ENCODE data around the gene ZFP42. TPM values are rescaled to one million over a fixed set of nuclear protein-coding genes. Genes with fewer than 3 reads are reported as not detected.
A peak's percentile ranks its signal among the peaks of the same experiment; 100 is the strongest.
"Not testable (repeated sequence)": the region's sequence is repeated elsewhere in the genome, so short reads cannot be mapped to it uniquely, and the experiment has no call there.

ZFP42 gene
- total RNA-seq, 1 donor from 2014 or later: 9.1 TPM

DNA sequence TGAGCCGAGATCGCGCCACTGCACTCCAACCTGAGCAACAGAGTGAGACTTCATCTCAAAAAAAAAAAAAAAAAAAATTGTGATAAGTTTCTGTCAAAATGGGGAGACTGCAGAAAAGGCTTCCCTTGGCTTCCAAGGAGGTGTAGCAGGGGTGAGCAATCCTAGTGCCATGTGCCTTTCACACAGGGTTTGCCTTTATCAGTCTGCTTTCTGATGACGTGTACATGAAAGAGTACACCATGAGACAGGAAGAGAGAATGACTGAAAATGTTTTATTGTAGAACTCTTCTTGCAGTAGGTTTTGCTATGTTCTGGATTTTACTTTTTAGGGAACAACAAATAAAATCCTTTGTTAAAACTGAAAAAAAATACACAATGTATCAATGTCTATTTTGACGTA lies 23.4 kb upstream of the ZFP42 start:
- Histone ChIP-seq H3K27me3 (ENCODE audit: control insufficient read depth, insufficient read depth, low read length) (no peaks in the 10 kb centered on the region), H3K36me3 (ENCODE audit: control insufficient read depth, insufficient read depth, low read length) (no peaks in the 10 kb centered on the region), H3K4me3 (ENCODE audit: low read depth, low read length) (no peak overlapping the region)
- no peak for DNase-seq (ENCODE audit: low read depth)
- TF ChIP-seq, protein P1, sequence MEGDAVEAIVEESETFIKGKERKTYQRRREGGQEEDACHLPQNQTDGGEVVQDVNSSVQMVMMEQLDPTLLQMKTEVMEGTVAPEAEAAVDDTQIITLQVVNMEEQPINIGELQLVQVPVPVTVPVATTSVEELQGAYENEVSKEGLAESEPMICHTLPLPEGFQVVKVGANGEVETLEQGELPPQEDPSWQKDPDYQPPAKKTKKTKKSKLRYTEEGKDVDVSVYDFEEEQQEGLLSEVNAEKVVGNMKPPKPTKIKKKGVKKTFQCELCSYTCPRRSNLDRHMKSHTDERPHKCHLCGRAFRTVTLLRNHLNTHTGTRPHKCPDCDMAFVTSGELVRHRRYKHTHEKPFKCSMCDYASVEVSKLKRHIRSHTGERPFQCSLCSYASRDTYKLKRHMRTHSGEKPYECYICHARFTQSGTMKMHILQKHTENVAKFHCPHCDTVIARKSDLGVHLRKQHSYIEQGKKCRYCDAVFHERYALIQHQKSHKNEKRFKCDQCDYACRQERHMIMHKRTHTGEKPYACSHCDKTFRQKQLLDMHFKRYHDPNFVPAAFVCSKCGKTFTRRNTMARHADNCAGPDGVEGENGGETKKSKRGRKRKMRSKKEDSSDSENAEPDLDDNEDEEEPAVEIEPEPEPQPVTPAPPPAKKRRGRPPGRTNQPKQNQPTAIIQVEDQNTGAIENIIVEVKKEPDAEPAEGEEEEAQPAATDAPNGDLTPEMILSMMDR (IDR thresholded peaks at IDR 0.05; ENCODE audit: insufficient read depth, low read length, poor library complexity, severe bottlenecking): no peak

DNA sequence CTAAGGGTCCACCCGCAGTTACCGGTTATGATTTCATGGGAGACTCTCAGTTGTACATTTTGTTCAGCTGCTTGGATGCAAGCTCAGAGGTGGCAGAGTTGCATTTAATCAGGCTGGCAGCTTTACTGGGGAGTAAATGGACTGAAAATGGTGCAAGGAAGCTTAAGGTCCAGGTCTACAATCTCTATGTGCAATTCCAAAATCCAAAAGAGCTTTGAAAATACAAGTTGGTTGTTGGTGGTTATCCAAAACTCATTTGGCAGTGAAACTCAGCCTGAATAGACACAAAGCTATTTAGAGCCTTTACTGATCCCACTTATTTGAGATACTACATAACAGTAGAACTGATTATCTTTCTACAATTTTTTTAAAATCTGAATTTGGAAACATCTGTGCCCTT lies 11.8 kb upstream of the ZFP42 start:
- Histone ChIP-seq H3K27me3 (ENCODE audit: control insufficient read depth, insufficient read depth, low read length) (no peaks in the 10 kb centered on the region), H3K36me3 (ENCODE audit: control insufficient read depth, insufficient read depth, low read length) (no peaks in the 10 kb centered on the region), H3K4me3 (ENCODE audit: low read depth, low read length) (no peak overlapping the region)
- TF ChIP-seq, protein P1 (IDR thresholded peaks at IDR 0.05; ENCODE audit: insufficient read depth, low read length, poor library complexity, severe bottlenecking): no peak
- DNase-seq (ENCODE audit: low read depth): no peak

DNA sequence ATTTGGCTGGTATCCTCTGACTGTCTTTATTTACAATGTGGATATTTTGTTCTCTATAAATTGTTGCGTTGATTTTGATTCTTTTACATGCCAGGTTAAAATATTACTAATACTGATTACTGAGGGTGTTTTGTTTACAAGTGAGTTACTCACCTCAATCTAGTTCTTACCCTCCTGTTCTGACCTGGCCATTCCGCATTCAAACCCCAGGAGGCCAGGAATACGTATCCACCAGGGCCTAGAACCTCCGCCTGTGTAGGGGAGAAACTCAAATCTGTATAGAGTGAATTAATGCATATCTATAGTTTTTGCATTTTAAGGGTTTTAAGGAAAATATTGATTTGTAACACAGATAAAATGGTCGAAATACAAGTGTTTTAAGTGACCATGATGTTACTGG lies 2.6 kb upstream of the ZFP42 start:
- TF ChIP-seq, protein P1 (IDR thresholded peaks at IDR 0.05; ENCODE audit: insufficient read depth, low read length, poor library complexity, severe bottlenecking): no peak
- H3K27me3 ChIP-seq (ENCODE audit: control insufficient read depth, insufficient read depth, low read length): no peaks in the 10 kb centered on the region
- no peak overlapping the region for H3K4me3 ChIP-seq (ENCODE audit: low read depth, low read length)
- H3K36me3 ChIP-seq (ENCODE audit: control insufficient read depth, insufficient read depth, low read length): no peaks in the 10 kb centered on the region
- DNase-seq (ENCODE audit: low read depth): no peak

DNA sequence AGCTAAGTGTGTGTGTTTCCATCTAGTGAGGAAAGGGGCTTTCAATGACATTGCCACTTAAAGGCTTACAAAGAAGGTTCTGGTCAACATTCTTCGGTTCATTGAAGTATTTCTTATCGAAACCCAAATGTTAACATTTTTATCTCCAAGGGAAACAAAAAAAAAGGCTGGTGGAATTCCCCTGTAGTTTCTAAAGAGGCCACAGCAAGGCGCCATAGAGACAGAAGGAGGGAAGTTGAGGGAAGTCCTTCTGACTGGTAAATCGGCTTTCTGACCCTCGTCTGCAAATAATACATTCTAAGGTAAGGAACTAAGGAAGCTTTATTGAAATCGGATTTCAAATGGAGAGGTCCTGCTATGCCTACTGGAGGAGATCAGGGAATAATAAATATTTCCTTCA lies 1.7 kb upstream of the ZFP42 start:
- TF ChIP-seq, protein P1 (IDR thresholded peaks at IDR 0.05; ENCODE audit: insufficient read depth, low read length, poor library complexity, severe bottlenecking): peak; percentile 42
- no peak overlapping the region for H3K4me3 ChIP-seq (ENCODE audit: low read depth, low read length)
- no peak for DNase-seq (ENCODE audit: low read depth)
- H3K36me3 ChIP-seq (ENCODE audit: control insufficient read depth, insufficient read depth, low read length): no peaks in the 10 kb centered on the region
- H3K27me3 ChIP-seq (ENCODE audit: control insufficient read depth, insufficient read depth, low read length): no peaks in the 10 kb centered on the region

DNA sequence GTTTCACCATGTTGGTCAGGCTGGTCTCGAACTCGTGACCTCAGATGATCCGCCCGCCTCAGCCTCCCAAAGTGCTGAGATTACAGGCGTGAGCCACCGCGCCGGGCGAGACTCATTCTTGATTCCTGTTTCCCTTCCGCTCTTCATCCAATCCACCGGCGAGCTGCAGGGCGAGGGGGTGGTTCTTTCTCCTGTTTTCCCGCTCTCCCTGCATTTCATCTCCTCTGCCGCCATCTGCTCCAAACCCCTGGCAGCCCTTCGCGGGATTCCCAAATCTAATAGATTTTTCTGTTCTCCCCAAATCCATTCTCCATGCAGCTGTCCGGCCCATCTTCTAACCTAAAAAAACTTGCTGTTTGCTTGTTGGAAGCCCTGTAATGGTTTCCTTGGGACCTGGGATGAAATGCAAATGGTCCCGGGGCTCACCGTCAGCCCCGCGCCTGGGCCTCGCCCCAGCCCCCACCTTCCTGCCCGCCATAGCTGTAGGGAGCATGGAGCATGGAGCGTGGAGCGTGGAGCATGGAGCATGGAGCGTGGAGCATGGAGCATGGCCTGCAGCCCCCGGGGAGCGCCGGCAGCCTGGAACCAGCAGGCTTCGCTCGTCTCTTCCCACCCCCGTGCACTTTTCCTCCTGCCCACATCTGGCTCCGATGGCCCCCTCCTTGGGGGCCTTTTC lies 1.1 kb downstream of the ZFP42 start:
- Histone ChIP-seq H3K27me3 (ENCODE audit: control insufficient read depth, insufficient read depth, low read length) (no peaks in the 10 kb centered on the region), H3K36me3 (ENCODE audit: control insufficient read depth, insufficient read depth, low read length) (no peaks in the 10 kb centered on the region), H3K4me3 (ENCODE audit: low read depth, low read length) (no peak overlapping the region)
- TF ChIP-seq, protein P1 (IDR thresholded peaks at IDR 0.05; ENCODE audit: insufficient read depth, low read length, poor library complexity, severe bottlenecking): no peak
- DNase-seq (ENCODE audit: low read depth): no peak

DNA sequence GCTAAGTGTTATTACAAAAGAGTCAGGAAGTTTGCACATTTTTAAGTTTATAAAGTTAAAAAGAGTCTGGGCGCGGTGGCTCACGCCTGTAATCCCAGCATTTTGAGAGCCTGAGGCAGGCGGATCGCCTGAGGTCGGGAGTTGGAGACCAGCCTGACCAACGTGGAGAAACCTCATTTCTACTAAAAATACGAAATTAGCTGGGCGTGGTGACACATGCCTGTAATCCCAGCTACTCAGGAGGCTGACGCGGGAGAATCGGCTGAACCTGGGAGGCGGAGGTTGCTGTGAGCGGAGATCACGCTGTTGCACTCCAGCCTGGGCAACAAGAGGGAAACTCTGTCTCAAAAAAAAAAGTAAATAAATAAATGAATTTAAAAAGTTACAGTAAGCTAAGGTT lies 2.4 kb downstream of the ZFP42 start:
- DNase-seq (ENCODE audit: low read depth); H3K4me3 ChIP-seq (ENCODE audit: low read depth, low read length); H3K27me3 ChIP-seq (ENCODE audit: control insufficient read depth, insufficient read depth, low read length); H3K36me3 ChIP-seq (ENCODE audit: control insufficient read depth, insufficient read depth, low read length): not testable (repeated sequence)

Measured in kidney epithelial cell (primary cell).